Endothelial cell of umbilical vein (primary cell): ENCODE measurements around the gene JADE1. TPM values are rescaled to one million over a fixed set of nuclear protein-coding genes. Genes with fewer than 3 reads are reported as not detected.

Source experiments
- BruUV-seq: library from RNA; stranded (reverse); fragments of 400-500 nt; replicated peaks from 2 replicates; lab custom pipeline; 2021; lab: Mats Ljungman, UMichigan
- CTCF ChIA-PET: fragments of 300-600, 350-600 bp; sonication (Branson Sonifier 250); formaldehyde crosslinking; loops from one replicate; lab custom pipeline; 2021; ENCODE audit warnings: antibody characterized with exemption, inconsistent platforms; lab: Charles Lee
- POLR2A ChIA-PET: fragments of 300-600, 350-600 bp; sonication (Branson Sonifier 250); formaldehyde crosslinking; loops from one replicate; lab custom pipeline; 2021; ENCODE audit warnings: antibody characterized with exemption, inconsistent platforms; lab: Charles Lee
- DNase-seq: peaks from one replicate; pipeline ENCODE4 v3.0.0-alpha.2; 2011; ENCODE audit warnings: low read depth, low spot score
- FAIRE-seq: peaks from 2 replicates; lab custom pipeline; 2011; peaks lifted over from hg19 to GRCh38; lab: Jason Lieb, UNC
- H2AFZ ChIP-seq: 2 replicates; pipeline ENCODE4 v1.6.0; 2012; ENCODE audit warnings: low read depth, low read length, control low read depth, inconsistent platforms
- H3K27ac ChIP-seq: 2 replicates; pipeline ENCODE4 v1.5.1; 2011; ENCODE audit warnings: low read depth, mild to moderate bottlenecking, control low read depth, low read length, moderate library complexity; ENCODE audit not compliant: insufficient read depth
- H3K27me3 ChIP-seq, 2 experiments: 2 replicates each; pipeline versions ENCODE4 v1.6.0 to v1.6.1; 2011; ENCODE audit warnings: low read length in 2 of 2, mixed read lengths in 1 of 2; ENCODE audit not compliant: control insufficient read depth in 2 of 2, insufficient read depth in 2 of 2
- H3K36me3 ChIP-seq, 2 experiments: 2 replicates in 1 of 2; 3 replicates in 1 of 2; pipeline ENCODE4 v1.5.1; 2011; ENCODE audit warnings: low read length in 2 of 2, mild to moderate bottlenecking in 1 of 2, moderate library complexity in 1 of 2; ENCODE audit not compliant: control insufficient read depth in 2 of 2, insufficient read depth in 2 of 2; ENCODE audit errors: extremely low read depth in 1 of 2
- H3K4me1 ChIP-seq: 3 replicates; pipeline ENCODE4 v1.5.1; 2011; ENCODE audit warnings: mild to moderate bottlenecking, low read length; ENCODE audit not compliant: control insufficient read depth, insufficient read depth; ENCODE audit errors: extremely low read depth
- H3K4me2 ChIP-seq: 2 replicates; pipeline ENCODE4 v1.6.1; 2011; ENCODE audit warnings: low read length, control low read depth, mixed read lengths; ENCODE audit not compliant: insufficient read depth
- H3K4me3 ChIP-seq, 3 experiments: fragments of 200-600 bp in 1 of 3; sonication (generic), shearing (Covaris generic) in 1 of 3; replicated peaks in 1 of 3; 2 replicates each; pipeline ENCODE4 v1.5.1; 2011 to 2016; ENCODE audit warnings: control low read depth in 3 of 3, low read length in 3 of 3, mild to moderate bottlenecking in 2 of 3, inconsistent platforms in 1 of 3, low read depth in 1 of 3, moderate library complexity in 1 of 3; ENCODE audit not compliant: insufficient read depth in 1 of 3
- H3K79me2 ChIP-seq: 2 replicates; pipeline ENCODE4 v1.6.0; 2012; ENCODE audit warnings: low read length, inconsistent platforms; ENCODE audit not compliant: control insufficient read depth, insufficient read depth
- H3K9ac ChIP-seq: replicated peaks from 2 replicates; pipeline ENCODE3; 2011; ENCODE audit warnings: low read length, control low read depth; ENCODE audit not compliant: insufficient read depth; ENCODE audit errors: extremely low read depth
- H3K9me1 ChIP-seq: replicated peaks from 3 replicates; pipeline ENCODE4 v1.6.0; 2011; ENCODE audit warnings: mild to moderate bottlenecking, low read length; ENCODE audit not compliant: control insufficient read depth, insufficient read depth; ENCODE audit errors: extremely low read depth
- H3K9me3 ChIP-seq: replicated peaks from 2 replicates; pipeline ENCODE4 v1.5.1; 2012; ENCODE audit warnings: low read length, inconsistent platforms; ENCODE audit not compliant: control insufficient read depth, insufficient read depth
- H4K20me1 ChIP-seq: replicated peaks from 2 replicates; pipeline ENCODE3; 2011; ENCODE audit warnings: mild to moderate bottlenecking, low read length; ENCODE audit not compliant: control insufficient read depth, insufficient read depth; ENCODE audit errors: extremely low read depth
- CTCF ChIP-seq, 2 donors: IDR thresholded peaks; 1 replicate in 1 of 2; 2 replicates in 1 of 2; pipeline ENCODE4 v1.5.1; 2011; ENCODE audit warnings: low read length in 2 of 2, mild to moderate bottlenecking in 2 of 2, moderate library complexity in 2 of 2, control low read depth in 1 of 2, inconsistent platforms in 1 of 2, low read depth in 1 of 2; ENCODE audit not compliant: insufficient read depth in 1 of 2; ENCODE audit errors: extremely low read depth in 1 of 2
- EZH2 ChIP-seq: IDR thresholded peaks from 2 replicates; pipeline ENCODE4 v1.6.1; 2012; ENCODE audit warnings: borderline replicate concordance, low read depth, mild to moderate bottlenecking, moderate library complexity, low read length, inconsistent platforms; ENCODE audit not compliant: severe bottlenecking
- FOS ChIP-seq: IDR thresholded peaks from 2 replicates; pipeline ENCODE4 v1.6.1; 2011; ENCODE audit warnings: mild to moderate bottlenecking, low read length, moderate library complexity, borderline replicate concordance; ENCODE audit not compliant: insufficient read depth
- GATA2 ChIP-seq: IDR thresholded peaks from 2 replicates; pipeline ENCODE4 v1.7.0; 2011; ENCODE audit warnings: low read depth, mild to moderate bottlenecking, moderate library complexity, mixed read lengths, low read length; ENCODE audit not compliant: insufficient read length, insufficient read depth
- JUN ChIP-seq: IDR thresholded peaks from 2 replicates; pipeline ENCODE4 v1.6.1; 2011; ENCODE audit warnings: borderline replicate concordance, low read depth; ENCODE audit not compliant: insufficient read length, insufficient read depth
- MAX ChIP-seq: IDR thresholded peaks from 2 replicates; pipeline ENCODE4 v1.6.1; 2011; ENCODE audit not compliant: insufficient read depth, insufficient read length
- MYC ChIP-seq: IDR thresholded peaks from one replicate; pipeline ENCODE4 v1.6.1; 2011; ENCODE audit warnings: mild to moderate bottlenecking, low read depth, low read length
- POLR2A ChIP-seq: IDR thresholded peaks from 2 replicates; pipeline ENCODE4 v1.6.1; 2012; ENCODE audit warnings: low read depth, mild to moderate bottlenecking, control low read depth, low read length
- POLR2AphosphoS5 ChIP-seq: IDR thresholded peaks from 2 replicates; pipeline ENCODE4 v1.6.1; 2012; ENCODE audit warnings: low read depth, mild to moderate bottlenecking, control low read depth, low read length, moderate library complexity; ENCODE audit not compliant: insufficient read depth
- dilution Hi-C: fragments of 300-500 bp; cut with MboI; formaldehyde crosslinking; loops from one replicate; pipeline ENCODE4 v1.15.0; 2019; ENCODE audit warnings: low sequenced_read_pairs; ENCODE audit not compliant: extremely low pct_ligation_motif_present
- intact Hi-C: fragments of 100-400 bp; cut with micrococcal nuclease; formaldehyde crosslinking; loops from one replicate; pipeline ENCODE4 v1.10.0; 2022
- polyA plus RNA-seq, 4 experiments: library from polyadenylated mRNA; depleted of rRNA in 3 of 4; stranded (reverse) in 3 of 4; unstranded in 1 of 4; fragments of >200 nt; gene quantifications; 2 replicates each; pipeline versions ENCODE4 v1.2.1 to v1.2.3, GENCODE V29; 2011 to 2012; ENCODE audit warnings: missing spikeins in 1 of 4
- total RNA-seq: library from RNA; stranded (reverse); gene quantifications from 2 replicates; pipeline ENCODE4 v1.2.3, GENCODE V29; 2021

Gene JADE1
- total and polyA plus RNA-seq, 2 donors (not counting 3 experiments of a cell fraction or from before 2014, with no cell fraction given): 13.6 to 45.6 TPM

DNA sequence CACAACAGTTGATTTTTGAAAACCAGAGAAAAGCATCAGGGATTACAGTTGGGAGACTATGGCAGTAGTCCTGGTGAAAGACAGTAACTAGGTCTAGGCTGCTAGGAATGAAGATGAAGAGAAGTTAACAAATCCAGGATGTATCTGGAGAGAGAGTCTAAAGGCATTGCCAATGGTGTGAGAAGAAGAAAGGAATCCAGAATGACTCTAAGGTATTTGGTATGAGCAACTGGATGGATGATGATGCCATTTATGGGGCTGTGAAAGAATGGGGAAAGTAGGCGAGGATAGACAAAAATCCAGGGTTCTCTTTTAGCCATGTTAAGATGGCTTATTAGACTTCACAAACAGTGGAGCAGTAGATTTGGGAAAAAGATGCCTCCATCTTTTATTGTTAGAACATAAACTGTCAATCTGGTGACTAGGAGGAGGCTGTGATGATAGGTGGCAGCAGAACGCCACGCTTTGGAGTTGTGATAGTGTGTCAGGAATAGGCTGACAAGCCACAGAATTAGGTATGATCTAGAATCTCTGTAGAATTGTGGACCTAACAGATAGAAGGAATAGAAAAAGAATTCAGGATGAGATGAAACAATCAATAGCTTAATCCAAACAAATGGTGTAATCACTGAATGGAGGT, 27.3 kb upstream of the JADE1 start:
- intact Hi-C loops: loop anchor here (1.0 kb wide), 1 partner anchor 81 kb away; no protein-coding TSS in a partner anchor

GRCh38 chr4:128782875-128783614, 26.5 kb upstream of the JADE1 start:
- FAIRE-seq (no peak), DNase-seq (no peak)
- Histone ChIP-seq H3K79me2 (no peaks in the 10 kb centered on the region), H3K27ac (no peak overlapping the region), H3K4me2 (no peak overlapping the region), H3K9me1 (no peaks in the 10 kb centered on the region), H2AFZ (no peak overlapping the region), H3K36me3 (no peaks in the 10 kb centered on the region), H3K9me3 (no peaks in the 10 kb centered on the region), H3K4me1 (no peaks in the 10 kb centered on the region), H3K9ac (no peak overlapping the region), H3K27me3 (no peaks in the 10 kb centered on the region), H4K20me1 (no peaks in the 10 kb centered on the region), H3K4me3 (no peak overlapping the region)
- no TSS peak for BruUV-seq
- intact Hi-C loops (loop anchor here (1.0 kb wide), 1 partner anchor 80 kb away; no protein-coding TSS in a partner anchor), dilution Hi-C loops (no loop called here)
- CTCF ChIA-PET: interaction anchor here (0.6 kb wide), 1 partner anchor 27 kb away, joined by 4 read pairs; no protein-coding TSS in a partner anchor
- POLR2A ChIA-PET: no interaction called here
- no peak for TF ChIP-seq POLR2AphosphoS5
- TF ChIP-seq POLR2A: no peak
- TF ChIP-seq FOS: no peak
- TF ChIP-seq JUN: no peak
- no peak for TF ChIP-seq EZH2
- TF ChIP-seq MYC: no peak
- TF ChIP-seq CTCF (IDR thresholded peaks at IDR 0.05; ENCODE audit: extremely low read depth in 1 of 2, insufficient read depth in 1 of 2, low read depth in 1 of 2, low read length in 2 of 2): no peak
- TF ChIP-seq MAX: no peak
- TF ChIP-seq GATA2: no peak

More for the DNA sequence above, 27.3 kb upstream of the JADE1 start:
- Histone ChIP-seq H3K9me3 (no peaks in the 10 kb centered on the region), H3K4me3 (no peak overlapping the region), H2AFZ (no peak overlapping the region), H4K20me1 (no peaks in the 10 kb centered on the region), H3K9ac (no peak overlapping the region), H3K4me1 (no peaks in the 10 kb centered on the region), H3K36me3 (no peaks in the 10 kb centered on the region), H3K4me2 (no peak overlapping the region), H3K9me1 (no peaks in the 10 kb centered on the region), H3K27ac (no peak overlapping the region), H3K27me3 (no peaks in the 10 kb centered on the region), H3K79me2 (no peaks in the 10 kb centered on the region)
- TF ChIP-seq POLR2AphosphoS5: no peak
- no peak for TF ChIP-seq FOS
- TF ChIP-seq MAX: no peak
- POLR2A ChIA-PET: no interaction called here
- BruUV-seq: no TSS peak
- DNase-seq (no peak), FAIRE-seq (no peak)
- CTCF ChIA-PET: interaction anchor here (0.6 kb wide), 1 partner anchor 328 kb away, joined by 4 read pairs; no protein-coding TSS in a partner anchor
- dilution Hi-C loops: no loop called here
